Keratinocyte (primary cell): ENCODE measurements around the gene MLLT1. TPM values are rescaled to one million over a fixed set of nuclear protein-coding genes. Genes with fewer than 3 reads are reported as not detected.

Source experiments
- DNase-seq: peaks from one replicate; pipeline ENCODE4 v3.0.0-alpha.2; 2011; ENCODE audit warnings: low read depth, missing footprints, low spot score
- FAIRE-seq: peaks from 2 replicates; lab custom pipeline; 2011; peaks lifted over from hg19 to GRCh38; lab: Jason Lieb, UNC
- H2AFZ ChIP-seq: 2 replicates; pipeline ENCODE4 v1.6.0; 2012; ENCODE audit warnings: low read length, control low read depth, inconsistent platforms; ENCODE audit not compliant: control insufficient read depth
- H3K27ac ChIP-seq: 2 replicates; pipeline ENCODE4 v1.5.1; 2011; ENCODE audit warnings: low read length; ENCODE audit not compliant: control insufficient read depth, insufficient read depth
- H3K27me3 ChIP-seq: 3 replicates; pipeline ENCODE4 v1.6.0; 2011; ENCODE audit warnings: low read length; ENCODE audit not compliant: control insufficient read depth, insufficient read depth; ENCODE audit errors: extremely low read depth
- H3K36me3 ChIP-seq, 2 experiments: 2 replicates in 1 of 2; 3 replicates in 1 of 2; pipeline ENCODE4 v1.5.1; 2011; ENCODE audit warnings: low read length in 2 of 2, mild to moderate bottlenecking in 1 of 2; ENCODE audit not compliant: control insufficient read depth in 2 of 2, insufficient read depth in 2 of 2; ENCODE audit errors: extremely low read depth in 1 of 2
- H3K4me1 ChIP-seq: 3 replicates; pipeline ENCODE4 v1.5.1; 2011; ENCODE audit warnings: low read length; ENCODE audit not compliant: control insufficient read depth, insufficient read depth; ENCODE audit errors: extremely low read depth
- H3K4me2 ChIP-seq: 3 replicates; pipeline ENCODE4 v1.6.0; 2011; ENCODE audit warnings: low read depth, low read length; ENCODE audit not compliant: control insufficient read depth, insufficient read depth; ENCODE audit errors: extremely low read depth
- H3K4me3 ChIP-seq, 3 experiments: fragments of 200-600 bp in 1 of 3; sonication (generic) in 1 of 3; 2 replicates in 2 of 3; 3 replicates in 1 of 3; pipeline ENCODE4 v1.5.1; 2011 to 2016; ENCODE audit warnings: low read length in 3 of 3, mild to moderate bottlenecking in 3 of 3, control low read depth in 2 of 3, inconsistent platforms in 1 of 3, low read depth in 1 of 3, mixed read lengths in 1 of 3, mixed run types in 1 of 3, moderate library complexity in 1 of 3; ENCODE audit not compliant: control insufficient read depth in 2 of 3, insufficient read depth in 2 of 3; ENCODE audit errors: extremely low read depth in 1 of 3
- H3K79me2 ChIP-seq: 2 replicates; pipeline ENCODE4 v1.6.0; 2012; ENCODE audit warnings: low read length; ENCODE audit not compliant: control insufficient read depth, insufficient read depth
- H3K9ac ChIP-seq: 3 replicates; pipeline ENCODE4 v1.6.0; 2011; ENCODE audit warnings: low read length; ENCODE audit not compliant: control insufficient read depth, insufficient read depth; ENCODE audit errors: extremely low read depth
- H3K9me1 ChIP-seq: 3 replicates; pipeline ENCODE4 v1.6.0; 2011; ENCODE audit warnings: low read length; ENCODE audit not compliant: control insufficient read depth, insufficient read depth; ENCODE audit errors: extremely low read depth
- H3K9me3 ChIP-seq: 2 replicates; pipeline ENCODE4 v1.5.1; 2012; ENCODE audit warnings: low read depth, low read length; ENCODE audit not compliant: control insufficient read depth
- H4K20me1 ChIP-seq: 3 replicates; pipeline ENCODE4 v1.6.0; 2011; ENCODE audit warnings: low read length; ENCODE audit not compliant: control insufficient read depth, insufficient read depth; ENCODE audit errors: extremely low read depth
- CTCF ChIP-seq, 3 experiments: IDR thresholded peaks in 1 of 3; conservative IDR thresholded peaks in 1 of 3; optimal IDR thresholded peaks in 1 of 3; 2 replicates in 2 of 3; 3 replicates in 1 of 3; pipeline versions ENCODE3 to v1.5.1; 2011; ENCODE audit warnings: low read length in 3 of 3, mild to moderate bottlenecking in 3 of 3, moderate library complexity in 2 of 3, control low read depth in 1 of 3, inconsistent platforms in 1 of 3; ENCODE audit not compliant: insufficient read depth in 2 of 3; ENCODE audit errors: extremely low read depth in 1 of 3
- EZH2 ChIP-seq: IDR thresholded peaks from one replicate; pipeline ENCODE4 v1.6.1; 2012; ENCODE audit warnings: inconsistent platforms, mild to moderate bottlenecking, low read length, moderate library complexity
- dilution Hi-C: fragments of 300-500 bp; cut with MboI; formaldehyde crosslinking; loops from one replicate; pipeline ENCODE4 v1.7.0; 2020; ENCODE audit warnings: low sequenced_read_pairs; ENCODE audit not compliant: extremely low pct_ligation_motif_present
- polyA plus RNA-seq, 5 experiments: library from polyadenylated mRNA; depleted of rRNA in 3 of 5; stranded (reverse) in 3 of 5; stranded (forward) in 1 of 5; unstranded in 1 of 5; fragments of >200 nt; gene quantifications; 1 replicate in 1 of 5; 2 replicates in 3 of 5; 3 replicates in 1 of 5; pipeline versions ENCODE4 v1.2.1 to v1.2.3, GENCODE V29; 2011 to 2012; ENCODE audit warnings: missing spikeins in 2 of 5, low read depth in 1 of 5, low replicate concordance in 1 of 5

Gene MLLT1
- polyA plus RNA-seq, 1 donor (not counting 4 experiments of a cell fraction or from before 2014, with no cell fraction given): 8.3 TPM

- TF ChIP-seq EZH2 (no peak), CTCF (optimal IDR thresholded peaks at IDR 0.05 in 1 of 3, IDR thresholded peaks at IDR 0.05 in 1 of 3, conservative IDR thresholded peaks at IDR 0.05 in 1 of 3; ENCODE audit: extremely low read depth in 1 of 3, insufficient read depth in 2 of 3, low read length in 3 of 3) (no peak)
- no peak overlapping the region for H2AFZ ChIP-seq
- no peak for DNase-seq
- H3K4me1 ChIP-seq: peaks cover 32% of the 10 kb centered on the region
- H4K20me1 ChIP-seq: peaks cover 49% of the 10 kb centered on the region
- H3K4me2 ChIP-seq: no peak overlapping the region
- no peak overlapping the region for H3K9ac ChIP-seq
- no peak overlapping the region for H3K4me3 ChIP-seq
- FAIRE-seq: no peak
- H3K36me3 ChIP-seq: peaks cover 4 to 11% of the 10 kb centered on the region in 2 experiments
- H3K27ac ChIP-seq: no peak overlapping the region
- no peaks in the 10 kb centered on the region for H3K27me3 ChIP-seq
- no peaks in the 10 kb centered on the region for H3K9me1 ChIP-seq
- H3K9me3 ChIP-seq: no peaks in the 10 kb centered on the region
- dilution Hi-C loops: no loop called here
- peaks cover 87% of the 10 kb centered on the region for H3K79me2 ChIP-seq
Measured at GRCh38 chr19:6272411-6272791, 7.4 kb downstream of the MLLT1 start.

GRCh38 chr19:6271721-6272410, 7.9 kb downstream of the MLLT1 start:
- Histone ChIP-seq H3K4me3 (no peak overlapping the region), H3K9me1 (no peaks in the 10 kb centered on the region), H2AFZ (no peak overlapping the region), H3K4me1 (peaks cover 32% of the 10 kb centered on the region), H3K79me2 (peaks cover 86% of the 10 kb centered on the region), H3K9me3 (no peaks in the 10 kb centered on the region), H3K27me3 (no peaks in the 10 kb centered on the region), H4K20me1 (peaks cover 44% of the 10 kb centered on the region), H3K36me3 (peaks cover 1 to 11% of the 10 kb centered on the region in 2 experiments), H3K27ac (no peak overlapping the region), H3K9ac (peak overlapping the region; percentile 28), H3K4me2 (peak overlapping the region; percentile 41)
- DNase-seq (no peak), FAIRE-seq (peak; percentile 51)
- dilution Hi-C loops: no loop called here
- TF ChIP-seq EZH2 (no peak), CTCF (optimal IDR thresholded peaks at IDR 0.05 in 1 of 3, IDR thresholded peaks at IDR 0.05 in 1 of 3, conservative IDR thresholded peaks at IDR 0.05 in 1 of 3; ENCODE audit: extremely low read depth in 1 of 3, insufficient read depth in 2 of 3, low read length in 3 of 3) (peak in 1 of 3 experiments; percentile 35)
